T-helper 1 cell treated with Interleukin-12 subunit alpha and Interleukin-12 subunit beta and Interleukin-4 antibody, amounts not matched to agents 30 μg/mL and 1 μg/mL, for 36 hours (primary cell): Measurements from ENCODE around the gene MAP4K1.
"Not testable (repeated sequence)": the region's sequence is repeated elsewhere in the genome, so short reads cannot be mapped to it uniquely, and the experiment has no call there.

ENCODE experiments used
- H3K27ac Mint-ChIP-seq: one replicate; pipeline ENCODE4 v1.8.0; 2021; ENCODE audit warnings: mild to moderate bottlenecking, mixed read lengths
- H3K27me3 Mint-ChIP-seq: one replicate; pipeline ENCODE4 v1.8.0; 2021; ENCODE audit warnings: low read depth, mixed read lengths
- H3K36me3 Mint-ChIP-seq: one replicate; pipeline ENCODE4 v1.8.0; 2021; ENCODE audit warnings: low read depth, mixed read lengths
- H3K4me1 Mint-ChIP-seq: one replicate; pipeline ENCODE4 v1.8.0; 2021; ENCODE audit warnings: low read depth, mixed read lengths
- H3K4me3 Mint-ChIP-seq: one replicate; pipeline ENCODE4 v1.8.0; 2021; ENCODE audit warnings: mild to moderate bottlenecking, moderate library complexity, mixed read lengths
- H3K9me3 Mint-ChIP-seq: one replicate; pipeline ENCODE4 v1.8.0; 2021; ENCODE audit warnings: mixed read lengths

MAP4K1 gene

GRCh38 chr19:38642176-38642575 lies 24.4 kb upstream of the MAP4K1 start:
- H3K36me3 Mint-ChIP-seq: no peaks in the 10 kb centered on the region
- peaks cover 10% of the 10 kb centered on the region for H3K4me1 Mint-ChIP-seq
- no peak overlapping the region for H3K4me3 Mint-ChIP-seq
- H3K27ac Mint-ChIP-seq: no peak overlapping the region
- H3K27me3 Mint-ChIP-seq: no peaks in the 10 kb centered on the region
- no peaks in the 10 kb centered on the region for H3K9me3 Mint-ChIP-seq

GRCh38 chr19:38640368-38640767 lies 22.6 kb upstream of the MAP4K1 start:
- H3K4me1 Mint-ChIP-seq: peaks cover 20% of the 10 kb centered on the region
- no peaks in the 10 kb centered on the region for H3K9me3 Mint-ChIP-seq

GRCh38 chr19:38639679-38640078 lies 21.9 kb upstream of the MAP4K1 start:
- no peak overlapping the region for H3K4me3 Mint-ChIP-seq
- peaks cover 5% of the 10 kb centered on the region for H3K36me3 Mint-ChIP-seq
- peaks cover 21% of the 10 kb centered on the region for H3K4me1 Mint-ChIP-seq
- no peaks in the 10 kb centered on the region for H3K9me3 Mint-ChIP-seq
- no peaks in the 10 kb centered on the region for H3K27me3 Mint-ChIP-seq
- H3K27ac Mint-ChIP-seq: no peak overlapping the region

More at GRCh38 chr19:38640368-38640767, 22.6 kb upstream of the MAP4K1 start:
- no peaks in the 10 kb centered on the region for H3K27me3 Mint-ChIP-seq
- no peak overlapping the region for H3K27ac Mint-ChIP-seq
- H3K4me3 Mint-ChIP-seq: no peak overlapping the region
- H3K36me3 Mint-ChIP-seq: peaks cover 3% of the 10 kb centered on the region

- H3K4me3 Mint-ChIP-seq: no peak overlapping the region
- H3K27me3 Mint-ChIP-seq: no peaks in the 10 kb centered on the region
- peak overlapping the region; percentile 20 for H3K27ac Mint-ChIP-seq
- peaks cover 8% of the 10 kb centered on the region for H3K36me3 Mint-ChIP-seq
- no peaks in the 10 kb centered on the region for H3K9me3 Mint-ChIP-seq
- H3K4me1 Mint-ChIP-seq: peaks cover 24% of the 10 kb centered on the region
Observed at GRCh38 chr19:38638461-38638860, 20.7 kb upstream of the MAP4K1 start.

GRCh38 chr19:38635483-38636399 lies 18.0 kb upstream of the MAP4K1 start:
- Mint-ChIP-seq H3K9me3 (no peaks in the 10 kb centered on the region), H3K36me3 (peaks cover 22% of the 10 kb centered on the region), H3K27ac (peak overlapping the region; percentile 83), H3K4me3 (no peak overlapping the region), H3K27me3 (no peaks in the 10 kb centered on the region), H3K4me1 (peaks cover 23% of the 10 kb centered on the region)

GRCh38 chr19:38634757-38635482 lies 17.2 kb upstream of the MAP4K1 start:
- peak overlapping the region; percentile 6 for H3K4me3 Mint-ChIP-seq
- no peaks in the 10 kb centered on the region for H3K9me3 Mint-ChIP-seq
- no peaks in the 10 kb centered on the region for H3K27me3 Mint-ChIP-seq
- peak overlapping the region; percentile 83 for H3K27ac Mint-ChIP-seq
- peaks cover 23% of the 10 kb centered on the region for H3K4me1 Mint-ChIP-seq
- H3K36me3 Mint-ChIP-seq: peaks cover 22% of the 10 kb centered on the region

- H3K4me1 Mint-ChIP-seq: peaks cover 24% of the 10 kb centered on the region
- H3K4me3 Mint-ChIP-seq: no peak overlapping the region
- H3K36me3 Mint-ChIP-seq: peaks cover 28% of the 10 kb centered on the region
- peak overlapping the region; percentile 59 for H3K27ac Mint-ChIP-seq
- H3K27me3 Mint-ChIP-seq: no peaks in the 10 kb centered on the region
- no peaks in the 10 kb centered on the region for H3K9me3 Mint-ChIP-seq
Observed at GRCh38 chr19:38632476-38633213, 14.9 kb upstream of the MAP4K1 start.

GRCh38 chr19:38631811-38632475 lies 14.2 kb upstream of the MAP4K1 start:
- Mint-ChIP-seq H3K36me3 (peaks cover 29% of the 10 kb centered on the region), H3K4me1 (peaks cover 20% of the 10 kb centered on the region)
- not testable (repeated sequence) for H3K27me3 Mint-ChIP-seq, H3K27ac Mint-ChIP-seq, H3K9me3 Mint-ChIP-seq, H3K4me3 Mint-ChIP-seq

- H3K4me3 Mint-ChIP-seq, H3K27ac Mint-ChIP-seq, H3K9me3 Mint-ChIP-seq, H3K27me3 Mint-ChIP-seq: not testable (repeated sequence)
- Mint-ChIP-seq H3K4me1 (peaks cover 16% of the 10 kb centered on the region), H3K36me3 (peaks cover 32% of the 10 kb centered on the region)
Observed at GRCh38 chr19:38631301-38631700, 13.5 kb upstream of the MAP4K1 start.

GRCh38 chr19:38629568-38629967 lies 11.8 kb upstream of the MAP4K1 start:
- Mint-ChIP-seq H3K27me3 (no peaks in the 10 kb centered on the region), H3K36me3 (peaks cover 36% of the 10 kb centered on the region), H3K27ac (no peak overlapping the region), H3K9me3 (no peaks in the 10 kb centered on the region), H3K4me3 (no peak overlapping the region), H3K4me1 (peaks cover 6% of the 10 kb centered on the region)

GRCh38 chr19:38626401-38626800 lies 8.6 kb upstream of the MAP4K1 start:
- Mint-ChIP-seq H3K4me3 (no peak overlapping the region), H3K27me3 (no peaks in the 10 kb centered on the region), H3K9me3 (no peaks in the 10 kb centered on the region), H3K27ac (no peak overlapping the region), H3K36me3 (peaks cover 41% of the 10 kb centered on the region), H3K4me1 (peaks cover 9% of the 10 kb centered on the region)

GRCh38 chr19:38624822-38625221 lies 7.1 kb upstream of the MAP4K1 start:
- H3K27ac Mint-ChIP-seq: peak overlapping the region; percentile 47
- peaks cover 38% of the 10 kb centered on the region for H3K36me3 Mint-ChIP-seq
- H3K4me1 Mint-ChIP-seq: peaks cover 15% of the 10 kb centered on the region
- H3K9me3 Mint-ChIP-seq: no peaks in the 10 kb centered on the region
- no peak overlapping the region for H3K4me3 Mint-ChIP-seq
- no peaks in the 10 kb centered on the region for H3K27me3 Mint-ChIP-seq

GRCh38 chr19:38619361-38620174 lies 1.8 kb upstream of the MAP4K1 start:
- Mint-ChIP-seq H3K4me1 (peaks cover 44% of the 10 kb centered on the region), H3K36me3 (peaks cover 40% of the 10 kb centered on the region), H3K4me3 (peak overlapping the region; percentile 99), H3K9me3 (no peaks in the 10 kb centered on the region), H3K27me3 (no peaks in the 10 kb centered on the region), H3K27ac (peak overlapping the region; percentile 97)
